ENCODE results near the gene SNX10.
"Not testable (repeated sequence)": the region's sequence is repeated elsewhere in the genome, so short reads cannot be mapped to it uniquely, and the experiment has no call there.

The SNX10 gene, protein sequence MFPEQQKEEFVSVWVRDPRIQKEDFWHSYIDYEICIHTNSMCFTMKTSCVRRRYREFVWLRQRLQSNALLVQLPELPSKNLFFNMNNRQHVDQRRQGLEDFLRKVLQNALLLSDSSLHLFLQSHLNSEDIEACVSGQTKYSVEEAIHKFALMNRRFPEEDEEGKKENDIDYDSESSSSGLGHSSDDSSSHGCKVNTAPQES

DNA sequence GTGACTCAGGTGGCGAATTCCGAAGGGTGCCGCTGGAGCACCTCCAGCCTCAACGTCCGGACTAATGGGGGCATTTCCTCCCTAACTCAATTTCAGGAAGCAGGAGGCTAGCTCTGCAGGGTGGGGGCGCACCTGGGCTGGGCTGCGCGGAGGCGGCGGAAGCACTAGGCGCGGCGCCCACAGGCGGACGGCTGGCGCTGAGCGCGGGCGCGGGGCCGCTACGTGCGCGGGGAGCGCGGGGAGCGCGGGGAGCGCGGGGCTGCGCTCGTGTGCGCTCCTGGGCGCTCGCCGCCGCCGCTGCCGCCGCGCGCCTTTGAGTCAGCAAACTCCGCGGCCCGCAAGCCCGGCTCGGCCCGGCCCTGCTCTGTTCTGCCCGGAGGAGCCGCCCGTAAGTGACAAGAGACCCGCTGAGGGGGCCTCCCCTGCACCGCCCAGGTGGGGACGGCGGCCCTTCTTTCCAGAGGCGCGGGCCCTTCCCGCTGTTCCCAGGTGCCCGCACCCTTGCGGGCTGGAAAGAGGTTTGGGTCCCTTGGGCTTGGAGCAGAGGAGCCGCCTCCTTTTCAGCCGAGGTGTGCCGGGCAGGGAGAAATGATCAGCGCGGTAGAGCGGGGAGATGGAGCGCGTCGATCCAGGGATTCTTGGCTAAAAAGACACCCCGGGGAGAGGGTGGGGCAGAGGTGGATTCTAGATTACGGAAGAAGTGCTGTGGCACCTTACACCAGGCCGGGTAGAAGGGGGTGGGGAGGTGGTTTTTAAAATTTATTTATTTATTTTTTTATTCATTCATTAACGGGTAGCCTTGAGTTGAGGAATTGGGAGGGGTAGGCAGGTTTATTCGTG lies at the start of gene SNX10:
TSS of gene SNX10 (plus strand) at position 164 of the 840 bp plus-strand sequence. CDS start 54,581 bp downstream, outside the sequence.
- peak; percentile 90 for DNase-seq

DNA sequence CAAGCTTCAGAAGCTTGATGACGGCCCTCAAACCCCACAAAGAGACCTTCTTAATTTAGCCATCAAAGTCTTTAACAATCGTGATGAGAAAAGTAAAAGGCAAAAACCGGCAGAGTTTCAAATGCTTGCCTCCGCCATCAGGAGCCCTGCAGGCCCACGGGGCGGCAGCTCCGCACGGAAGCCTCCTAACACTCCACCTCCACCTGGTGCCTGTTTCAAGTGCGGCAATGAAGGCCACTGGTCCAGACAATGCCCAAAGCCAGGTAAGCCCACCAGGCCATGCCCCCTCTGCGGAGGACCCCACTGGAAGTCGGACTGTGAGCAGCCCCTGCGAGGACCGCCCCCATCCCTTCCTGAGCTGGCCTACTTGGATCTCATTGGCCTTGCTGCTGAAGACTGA lies 46.5 kb upstream of the SNX10 start:
- DNase-seq, result no peak

- DNase-seq, result no peak
These were observed 41.4 kb upstream of the SNX10 start for GRCh38 chr7:26250239-26250638.

DNA sequence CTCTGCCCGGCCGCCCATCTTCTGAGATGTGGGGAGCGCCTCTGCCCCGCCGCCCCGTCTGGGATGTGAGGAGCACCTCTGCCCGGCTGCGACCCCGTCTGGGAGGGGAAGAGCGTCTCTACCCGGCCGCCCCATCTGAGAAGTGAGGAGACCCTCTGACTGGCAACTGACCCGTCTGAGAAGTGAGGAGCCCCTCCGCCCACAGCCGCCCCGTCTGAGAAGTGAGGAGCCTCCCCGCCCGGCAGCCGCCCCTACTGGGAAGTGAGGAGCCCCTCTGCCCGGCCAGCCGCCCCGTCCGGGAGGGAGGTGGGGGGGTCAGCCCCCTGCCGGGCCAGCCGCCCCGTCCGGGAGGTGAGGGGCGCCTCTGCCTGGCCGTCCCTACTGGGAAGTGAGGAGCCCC lies 29.8 kb upstream of the SNX10 start:
- DNase-seq, result not testable (repeated sequence)

GRCh38 chr7:26265065-26265464 lies 26.6 kb upstream of the SNX10 start:
- no peak for DNase-seq

GRCh38 chr7:26265499-26266075 lies 26.1 kb upstream of the SNX10 start:
- no peak for DNase-seq

GRCh38 chr7:26267601-26268166 lies 24.0 kb upstream of the SNX10 start:
- no peak for DNase-seq

- no peak for DNase-seq
These were observed 16.4 kb upstream of the SNX10 start for GRCh38 chr7:26275213-26275612.

- DNase-seq, result no peak
These were observed 12.9 kb upstream of the SNX10 start for GRCh38 chr7:26278770-26279169.

- DNase-seq, result no peak
These were observed 12.3 kb upstream of the SNX10 start for GRCh38 chr7:26279405-26279804.

DNA sequence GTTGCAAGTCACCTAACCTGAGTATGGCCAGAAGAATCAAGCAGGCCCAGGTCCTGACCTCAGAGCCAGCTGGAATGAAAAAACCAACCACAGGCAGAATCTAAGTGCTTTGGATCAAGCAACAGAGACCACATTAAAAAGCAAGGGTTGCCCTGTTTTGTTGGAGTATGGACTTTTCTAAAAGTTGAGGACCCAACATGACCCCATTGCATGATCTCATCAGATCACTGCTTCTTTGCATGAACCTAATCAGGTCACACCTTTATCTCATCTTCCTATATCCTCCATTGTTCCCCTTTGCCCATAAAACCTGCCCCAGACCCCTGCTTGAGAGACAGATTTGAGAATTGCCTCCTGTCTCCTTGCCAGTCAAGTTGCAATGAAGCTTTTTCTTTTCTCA lies 11.6 kb upstream of the SNX10 start:
- DNase-seq, result no peak

DNA sequence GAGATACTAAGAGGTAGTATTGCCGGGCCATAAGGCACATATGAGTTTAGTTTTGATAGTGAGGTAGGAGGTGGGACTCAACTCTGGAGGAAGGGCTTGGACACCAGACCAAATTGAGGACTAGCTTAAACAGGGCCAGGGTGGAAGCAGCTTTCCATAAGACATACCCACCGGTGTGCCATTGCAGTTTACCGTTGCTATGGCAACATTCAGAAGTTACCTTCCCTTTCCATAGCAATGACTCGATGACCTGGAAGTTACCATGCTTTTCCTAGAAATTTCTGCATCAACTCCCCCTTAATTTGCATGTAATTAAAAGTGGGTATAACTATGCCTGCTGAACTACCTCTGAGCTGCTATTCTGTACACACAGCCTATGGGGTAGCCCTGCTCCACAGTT lies 10.9 kb upstream of the SNX10 start:
- DNase-seq, result no peak

- DNase-seq, result peak; percentile 21
These were observed 7.2 kb upstream of the SNX10 start for GRCh38 chr7:26284477-26284876.

DNA sequence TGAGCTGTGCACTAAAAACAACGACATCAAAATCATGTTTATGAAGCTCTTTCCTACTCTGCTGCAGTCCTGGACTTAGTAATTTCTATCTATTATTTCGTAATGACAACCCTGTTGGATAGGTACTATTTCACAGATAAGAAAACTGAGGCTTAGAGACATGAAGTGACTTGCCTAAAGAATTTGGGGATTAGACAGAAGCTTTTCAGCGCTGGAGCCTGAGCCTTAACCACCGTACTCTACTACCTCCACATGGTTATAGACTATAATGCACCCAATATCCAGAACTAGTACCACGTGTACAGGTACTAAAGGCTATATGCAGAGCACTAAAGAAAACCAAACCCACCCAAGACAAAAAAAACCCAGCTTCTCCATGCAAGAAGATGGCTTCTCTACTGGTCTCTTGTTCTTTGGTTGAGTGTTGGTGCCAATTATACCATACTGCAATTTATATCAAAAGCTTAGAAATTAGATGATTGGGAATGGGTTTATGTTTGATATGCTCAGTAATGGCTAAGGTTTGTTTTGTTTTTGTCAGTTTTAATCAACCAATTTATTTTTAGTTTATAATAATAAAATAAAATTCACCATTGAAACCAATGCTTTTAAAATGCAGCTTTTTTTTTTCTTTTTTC lies 6.5 kb upstream of the SNX10 start:
- peak; percentile 31 for DNase-seq

DNA sequence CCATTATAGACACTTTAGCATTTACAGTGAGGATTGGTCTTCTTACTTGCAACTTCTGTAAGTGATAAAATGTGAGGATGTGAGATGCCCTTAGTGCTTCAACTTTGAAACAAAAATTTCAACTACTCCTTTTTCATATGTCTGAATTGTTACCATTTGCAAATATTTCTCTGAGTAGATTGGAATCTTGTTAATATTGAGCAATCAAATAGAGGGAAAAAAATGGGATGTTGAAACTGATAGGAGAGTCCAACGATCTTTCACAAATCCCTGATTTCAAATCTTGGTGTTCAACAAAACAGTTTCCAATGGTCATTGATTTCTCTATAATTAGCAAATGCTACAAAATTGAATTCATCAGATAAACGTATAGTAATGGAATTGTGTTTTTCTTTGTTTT lies 5.5 kb upstream of the SNX10 start:
- DNase-seq, result no peak

DNA sequence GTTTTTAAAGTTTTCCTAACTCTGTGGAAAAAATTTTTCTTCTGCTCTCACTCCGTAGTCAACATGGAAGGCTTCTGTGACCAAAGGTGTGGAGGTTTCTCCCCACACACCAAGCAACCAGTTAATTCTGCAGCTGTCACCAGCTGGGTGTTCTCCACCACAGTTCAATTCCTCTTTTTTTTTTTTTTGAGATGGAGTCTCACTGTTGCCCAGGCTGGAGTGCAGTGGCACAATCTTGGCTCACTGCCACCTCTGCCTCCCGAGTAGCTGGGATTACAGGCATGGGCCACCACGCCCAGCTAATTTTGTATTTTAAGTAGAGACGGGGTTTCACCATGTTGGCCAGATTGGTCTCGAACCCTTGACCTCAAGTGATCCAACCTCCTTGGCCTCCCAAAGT lies 3.5 kb upstream of the SNX10 start:
- not testable (repeated sequence) for DNase-seq

DNA sequence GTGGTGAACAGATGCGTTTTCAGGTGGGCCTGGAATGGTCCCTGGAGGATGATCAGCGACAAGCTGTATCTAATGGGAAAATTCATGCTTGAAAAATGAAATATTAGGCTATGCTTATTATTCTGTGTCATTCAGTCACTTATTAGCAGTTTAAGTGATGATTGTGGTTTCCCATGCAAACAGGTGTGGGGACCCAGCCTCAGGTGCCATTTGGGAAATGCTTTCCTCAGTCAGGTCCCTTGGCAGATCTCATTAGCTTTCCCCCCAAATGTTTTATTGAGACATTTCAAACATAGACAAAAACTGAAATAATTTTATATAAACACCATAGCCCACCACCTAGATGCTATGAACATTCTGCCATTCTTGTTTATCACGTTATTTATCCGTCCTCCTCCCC lies 411 bp upstream of the SNX10 start:
- no peak for DNase-seq

GRCh38 chr7:26292768-26293560 lies 1.3 kb downstream of the SNX10 start:
- peak; percentile 58 for DNase-seq

DNA sequence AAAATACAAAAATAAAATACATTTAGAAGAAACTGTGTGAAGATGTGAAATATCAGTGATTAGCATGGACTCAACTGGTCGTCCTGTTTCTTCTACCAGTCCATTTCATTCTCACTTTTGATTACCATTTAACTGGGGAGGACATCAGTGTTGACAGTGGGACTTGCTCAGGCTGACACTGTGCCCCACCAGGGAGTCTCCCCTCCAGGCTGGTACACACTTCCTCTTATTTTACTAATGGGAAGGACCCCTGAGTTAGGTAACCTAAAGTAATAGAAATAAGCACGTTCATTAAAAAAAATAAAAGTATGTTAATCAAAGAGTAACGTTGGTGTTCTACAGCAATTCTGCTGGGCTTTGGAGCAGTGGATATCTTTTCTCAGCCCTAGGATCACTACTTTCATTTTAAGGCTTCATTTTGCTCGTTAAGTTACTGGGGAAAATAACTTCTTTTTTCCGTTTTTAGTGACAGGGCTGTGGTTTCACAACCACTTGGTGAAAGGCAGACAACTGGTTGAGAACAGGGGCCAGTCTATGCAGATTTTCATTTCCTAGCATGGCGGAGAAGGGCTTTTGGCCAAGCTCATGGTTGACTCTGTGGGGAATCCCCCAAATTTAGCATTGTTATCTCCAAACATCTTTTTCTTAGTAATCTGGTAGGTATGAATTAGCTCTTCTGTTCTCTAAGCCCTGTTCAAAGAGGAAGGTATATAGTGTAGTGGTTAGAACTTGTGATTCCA lies 2.1 kb downstream of the SNX10 start:
- peak; percentile 83 for DNase-seq

- DNase-seq, result no peak
These were observed 3.4 kb downstream of the SNX10 start for GRCh38 chr7:26295015-26295414.

- peak; percentile 8 for DNase-seq
These were observed 3.9 kb downstream of the SNX10 start for GRCh38 chr7:26295586-26295985.

Data from activated effector memory CD4-positive, alpha-beta T cell treated with anti-CD3 and anti-CD28 coated beads, Interleukin-2, amount 50 U/mL, for 16 hours (primary cell).